DND-41 (cell line): Measurements from ENCODE around the gene CADPS.

Experiments
- EZH2 ChIP-seq: IDR thresholded peaks from 3 replicates; pipeline ENCODE4 v1.6.1; 2012; ENCODE audit warnings: borderline replicate concordance, low read depth, mild to moderate bottlenecking, moderate library complexity, low read length, inconsistent platforms; ENCODE audit not compliant: severe bottlenecking
- TF ChIP-seq, protein P1 (sequence below): IDR thresholded peaks from 2 replicates; pipeline ENCODE4 v1.5.1; 2012; ENCODE audit warnings: borderline replicate concordance, low read length, moderate library complexity, mild to moderate bottlenecking; ENCODE audit not compliant: poor library complexity, severe bottlenecking; ENCODE audit errors: extremely low read depth

DNA sequence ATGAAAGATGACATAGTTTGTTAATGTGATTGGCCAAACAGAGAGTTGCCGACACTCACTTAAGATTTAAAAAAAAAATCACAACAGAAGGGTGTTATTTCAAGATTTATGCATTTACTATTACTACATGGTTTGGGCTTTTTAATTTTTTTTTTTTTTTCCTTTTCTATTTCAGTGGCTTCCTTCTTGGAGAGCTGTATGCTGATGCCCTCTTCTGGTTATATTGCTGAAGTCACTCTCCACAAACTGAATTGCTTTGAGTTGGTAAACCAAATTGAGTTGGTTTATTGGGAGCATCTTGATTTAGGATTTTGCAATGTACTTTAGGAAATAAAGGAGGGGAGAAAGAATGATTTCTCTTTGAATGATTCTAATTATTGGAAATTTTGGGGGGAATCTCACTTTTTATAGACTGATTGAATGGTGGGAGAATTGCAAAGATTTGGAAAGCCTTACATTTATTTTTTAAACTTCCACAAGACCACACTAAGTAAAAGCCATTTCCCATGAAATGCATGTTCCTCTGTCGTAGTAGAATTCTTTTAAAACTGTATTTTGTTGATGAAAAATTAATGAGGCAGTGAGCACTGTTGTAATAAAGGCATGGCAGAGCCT, 315.3 kb downstream of the CADPS start:
- TF ChIP-seq, protein P1, sequence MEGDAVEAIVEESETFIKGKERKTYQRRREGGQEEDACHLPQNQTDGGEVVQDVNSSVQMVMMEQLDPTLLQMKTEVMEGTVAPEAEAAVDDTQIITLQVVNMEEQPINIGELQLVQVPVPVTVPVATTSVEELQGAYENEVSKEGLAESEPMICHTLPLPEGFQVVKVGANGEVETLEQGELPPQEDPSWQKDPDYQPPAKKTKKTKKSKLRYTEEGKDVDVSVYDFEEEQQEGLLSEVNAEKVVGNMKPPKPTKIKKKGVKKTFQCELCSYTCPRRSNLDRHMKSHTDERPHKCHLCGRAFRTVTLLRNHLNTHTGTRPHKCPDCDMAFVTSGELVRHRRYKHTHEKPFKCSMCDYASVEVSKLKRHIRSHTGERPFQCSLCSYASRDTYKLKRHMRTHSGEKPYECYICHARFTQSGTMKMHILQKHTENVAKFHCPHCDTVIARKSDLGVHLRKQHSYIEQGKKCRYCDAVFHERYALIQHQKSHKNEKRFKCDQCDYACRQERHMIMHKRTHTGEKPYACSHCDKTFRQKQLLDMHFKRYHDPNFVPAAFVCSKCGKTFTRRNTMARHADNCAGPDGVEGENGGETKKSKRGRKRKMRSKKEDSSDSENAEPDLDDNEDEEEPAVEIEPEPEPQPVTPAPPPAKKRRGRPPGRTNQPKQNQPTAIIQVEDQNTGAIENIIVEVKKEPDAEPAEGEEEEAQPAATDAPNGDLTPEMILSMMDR: peak; percentile 50
- no peak for TF ChIP-seq EZH2
